Measurements from ENCODE around the gene PODXL2. TPM values are rescaled to one million over a fixed set of nuclear protein-coding genes. Genes with fewer than 3 reads are reported as not detected.

Gene PODXL2
- total RNA-seq, 1 experiment from 2014 or later, result 26.6 TPM

- intact Hi-C loops (cut with micrococcal nuclease; ENCODE audit: unreplicated experiment), result no loop called here
- no peak for TF ChIP-seq EZH2 (IDR thresholded peaks at IDR 0.05; ENCODE audit: borderline replicate concordance, low read depth, low read length, poor library complexity, severe bottlenecking)
- TF ChIP-seq CTCF (conservative IDR thresholded peaks at IDR 0.05; ENCODE audit: low read depth, low read length), result peak; percentile 48
- POLR2A ChIA-PET (ENCODE audit: low non-redundant PET), result no interaction called here
- H3K4me1 ChIP-seq (ENCODE audit: insufficient read depth, low read length, poor library complexity, severe bottlenecking), result no peaks in the 10 kb centered on the region
- H3K36me3 ChIP-seq (ENCODE audit: insufficient read depth, low read length, poor library complexity, severe bottlenecking), result no peaks in the 10 kb centered on the region
- no peaks in the 10 kb centered on the region for H3K9me3 ChIP-seq (ENCODE audit: low read depth, low read length, poor library complexity, severe bottlenecking)
- CTCF ChIA-PET, result interaction anchor here (0.6 kb wide), 1 partner anchor 303 kb away, joined by 6 read pairs; no protein-coding TSS in a partner anchor
- H3K27me3 ChIP-seq (replicated peaks; ENCODE audit: insufficient read depth, low read depth, low read length, poor library complexity), result no peaks in the 10 kb centered on the region
- no peak overlapping the region for H3K4me3 ChIP-seq (ENCODE audit: low read depth, low read length, poor library complexity, severe bottlenecking)
- no peak overlapping the region for H3K27ac ChIP-seq (ENCODE audit: low read depth, low read length, poor library complexity, severe bottlenecking)
- DNase-seq (ENCODE audit: low spot score), result peak; percentile 36
- BruUV-seq (replicated peaks), result no TSS peak
Observed at GRCh38 chr3:127690823-127691452, 62.0 kb downstream of the PODXL2 start.

GRCh38 chr3:127691489-127691888, 62.5 kb downstream of the PODXL2 start:
- TF ChIP-seq EZH2 (IDR thresholded peaks at IDR 0.05; ENCODE audit: borderline replicate concordance, low read depth, low read length, poor library complexity, severe bottlenecking) (no peak), CTCF (conservative IDR thresholded peaks at IDR 0.05; ENCODE audit: low read depth, low read length) (no peak)
- no peak overlapping the region for H3K4me3 ChIP-seq (ENCODE audit: low read depth, low read length, poor library complexity, severe bottlenecking)
- intact Hi-C loops (cut with micrococcal nuclease; ENCODE audit: unreplicated experiment), result no loop called here
- CTCF ChIA-PET, result interaction anchor here (0.6 kb wide), 1 partner anchor 302 kb away, joined by 6 read pairs; no protein-coding TSS in a partner anchor
- no peaks in the 10 kb centered on the region for H3K36me3 ChIP-seq (ENCODE audit: insufficient read depth, low read length, poor library complexity, severe bottlenecking)
- H3K27ac ChIP-seq (ENCODE audit: low read depth, low read length, poor library complexity, severe bottlenecking), result no peak overlapping the region
- peaks cover 2% of the 10 kb centered on the region for H3K4me1 ChIP-seq (ENCODE audit: insufficient read depth, low read length, poor library complexity, severe bottlenecking)
- H3K27me3 ChIP-seq (replicated peaks; ENCODE audit: insufficient read depth, low read depth, low read length, poor library complexity), result no peaks in the 10 kb centered on the region
- DNase-seq (ENCODE audit: low spot score), result no peak
- POLR2A ChIA-PET (ENCODE audit: low non-redundant PET), result interaction anchor here (0.6 kb wide), 1 partner anchor 968 kb away, joined by 4 read pairs; no protein-coding TSS in a partner anchor
- no TSS peak for BruUV-seq (replicated peaks)
- H3K9me3 ChIP-seq (ENCODE audit: low read depth, low read length, poor library complexity, severe bottlenecking), result no peaks in the 10 kb centered on the region

GRCh38 chr3:127691974-127692373, 63.0 kb downstream of the PODXL2 start:
- no TSS peak for BruUV-seq (replicated peaks)
- POLR2A ChIA-PET (ENCODE audit: low non-redundant PET), result interaction anchor here (0.6 kb wide), 1 partner anchor 968 kb away, joined by 4 read pairs; no protein-coding TSS in a partner anchor

More at GRCh38 chr3:127691974-127692373, 63.0 kb downstream of the PODXL2 start:
- TF ChIP-seq EZH2 (IDR thresholded peaks at IDR 0.05; ENCODE audit: borderline replicate concordance, low read depth, low read length, poor library complexity, severe bottlenecking) (no peak), CTCF (conservative IDR thresholded peaks at IDR 0.05; ENCODE audit: low read depth, low read length) (no peak)
- Histone ChIP-seq H3K9me3 (ENCODE audit: low read depth, low read length, poor library complexity, severe bottlenecking) (no peaks in the 10 kb centered on the region), H3K4me1 (ENCODE audit: insufficient read depth, low read length, poor library complexity, severe bottlenecking) (peaks cover 6% of the 10 kb centered on the region), H3K27me3 (replicated peaks; ENCODE audit: insufficient read depth, low read depth, low read length, poor library complexity) (no peaks in the 10 kb centered on the region), H3K27ac (ENCODE audit: low read depth, low read length, poor library complexity, severe bottlenecking) (no peak overlapping the region), H3K36me3 (ENCODE audit: insufficient read depth, low read length, poor library complexity, severe bottlenecking) (no peaks in the 10 kb centered on the region), H3K4me3 (ENCODE audit: low read depth, low read length, poor library complexity, severe bottlenecking) (no peak overlapping the region)
- CTCF ChIA-PET, result no interaction called here
- no peak for DNase-seq (ENCODE audit: low spot score)
- intact Hi-C loops (cut with micrococcal nuclease; ENCODE audit: unreplicated experiment), result no loop called here

Measured in A673 (cell line).